GM19468 (cell line): Measurements from ENCODE around the gene SFT2D1.
A peak's percentile ranks its signal among the peaks of the same experiment; 100 is the strongest.

Experiments used
- ATAC-seq: cut with Tn5 transposase; IDR thresholded peaks from one replicate; pipeline ENCODE4 v1.9.1; 2021; ENCODE audit warnings: mild to moderate bottlenecking, moderate library complexity, moderate number of reproducible peaks; ENCODE audit not compliant: unreplicated experiment; ENCODE audit errors: extremely low read depth

SFT2D1 gene

GRCh38 chr6:166282394-166283032 is 59.8 kb downstream of the SFT2D1 start:
- ATAC-seq, result no peak

GRCh38 chr6:166281104-166281503 is 61.2 kb downstream of the SFT2D1 start:
- no peak for ATAC-seq

GRCh38 chr6:166279393-166279679 is 63.0 kb downstream of the SFT2D1 start:
- no peak for ATAC-seq

DNA sequence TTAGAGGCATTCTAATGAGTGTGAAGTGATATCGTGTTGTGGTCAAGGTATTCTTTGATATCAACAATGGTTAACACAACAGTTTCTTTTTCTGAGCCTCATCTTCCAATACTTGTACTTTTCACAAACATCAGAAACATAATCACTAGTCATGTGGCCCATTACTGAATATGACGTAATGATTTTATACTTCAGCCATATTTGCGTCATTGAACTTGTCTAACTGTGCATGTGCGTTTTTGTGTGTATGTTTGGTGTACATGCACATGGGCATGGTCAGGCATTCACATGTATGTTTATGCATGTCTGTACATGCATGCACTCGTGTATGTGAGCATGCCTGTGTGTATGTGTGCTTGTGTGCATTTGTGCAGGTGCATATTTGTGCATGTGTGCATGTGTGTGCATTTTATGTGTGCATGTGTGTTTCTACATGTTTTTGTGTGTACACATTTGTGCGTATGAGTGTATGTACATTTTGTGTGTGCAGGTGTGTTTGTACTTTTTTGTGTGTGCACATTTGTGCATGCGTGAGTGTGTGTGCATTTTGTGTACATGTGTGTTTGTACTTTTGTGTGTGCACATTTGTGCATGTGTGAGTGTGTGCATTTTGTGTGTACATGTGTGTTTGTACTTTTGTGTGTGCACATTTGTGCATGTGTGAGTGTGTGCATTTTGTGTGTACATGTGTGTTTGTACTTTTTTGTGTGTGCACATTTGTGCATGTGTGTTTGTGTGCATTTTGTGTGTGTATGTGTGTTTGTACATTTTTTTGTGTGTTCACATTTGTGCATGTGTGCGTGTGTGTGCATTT is 63.6 kb downstream of the SFT2D1 start:
- no peak for ATAC-seq

- ATAC-seq, result no peak
Observed at GRCh38 chr6:166277892-166278578, 64.3 kb downstream of the SFT2D1 start.

- ATAC-seq, result no peak
Observed at GRCh38 chr6:166277018-166277417, 65.3 kb downstream of the SFT2D1 start.

- ATAC-seq, result peak; percentile 65
Observed at GRCh38 chr6:166275714-166276166, 66.6 kb downstream of the SFT2D1 start.

DNA sequence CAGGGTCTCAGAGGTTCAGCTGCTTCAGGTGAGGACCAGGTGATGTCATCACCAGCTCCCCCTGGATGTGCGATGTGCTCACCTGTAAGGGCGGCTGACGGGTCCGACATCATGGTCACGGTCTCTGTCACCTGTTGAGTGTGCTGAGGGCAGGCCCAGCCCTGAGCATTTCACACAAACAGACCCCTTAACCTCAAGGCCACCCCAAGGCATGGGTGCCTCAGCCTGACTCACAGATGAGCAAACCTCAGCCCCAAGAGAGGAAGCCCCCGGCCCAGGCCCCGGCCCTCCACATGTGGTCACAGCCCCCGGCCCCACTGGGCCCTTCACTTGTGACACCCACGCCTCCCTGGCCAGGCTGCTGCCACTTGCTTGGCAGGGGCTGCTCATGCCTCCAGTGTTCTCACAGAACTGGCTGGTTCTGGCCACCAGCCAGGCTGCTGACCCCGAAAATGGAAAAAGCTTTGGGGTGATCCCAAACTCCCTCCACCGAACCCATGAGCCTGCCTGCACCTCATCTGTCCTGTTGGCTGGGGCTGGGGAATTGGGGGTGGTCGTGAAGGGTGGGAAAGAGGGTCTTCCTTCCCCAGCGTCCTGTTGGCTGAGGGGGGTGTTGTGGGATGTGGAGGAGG is 67.5 kb downstream of the SFT2D1 start:
- ATAC-seq, result no peak

DNA sequence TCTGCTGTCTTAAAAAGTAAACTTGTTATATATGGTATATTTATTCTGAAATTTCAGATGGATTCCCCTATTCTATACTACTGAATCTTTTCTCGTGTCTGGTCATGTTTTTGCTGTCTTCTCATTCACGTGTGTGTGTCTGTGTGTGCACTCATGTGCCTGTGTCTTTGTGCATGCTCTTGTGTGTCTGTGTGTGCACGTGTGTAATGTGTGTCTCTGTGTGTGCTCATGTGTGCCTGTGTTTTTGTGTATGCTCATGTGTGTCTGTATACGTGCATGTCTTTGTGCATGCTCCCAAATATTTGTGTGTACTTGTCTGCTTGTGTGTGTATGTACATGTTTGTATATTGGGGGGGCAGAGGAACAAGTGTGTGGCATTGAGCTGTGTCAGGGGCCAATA is 68.2 kb downstream of the SFT2D1 start:
- ATAC-seq, result no peak

- ATAC-seq, result no peak
Observed at GRCh38 chr6:166271376-166271765, 71.0 kb downstream of the SFT2D1 start.

GRCh38 chr6:166270706-166271375 is 71.5 kb downstream of the SFT2D1 start:
- ATAC-seq, result no peak
